DND-41 (cell line): ENCODE results near the gene MEGF6.

Source experiments
- EZH2 ChIP-seq: IDR thresholded peaks from 3 replicates; pipeline ENCODE4 v1.6.1; 2012; ENCODE audit warnings: borderline replicate concordance, low read depth, mild to moderate bottlenecking, moderate library complexity, low read length, inconsistent platforms; ENCODE audit not compliant: severe bottlenecking
- TF ChIP-seq, protein P1 (sequence below): IDR thresholded peaks from 2 replicates; pipeline ENCODE4 v1.5.1; 2012; ENCODE audit warnings: borderline replicate concordance, low read length, moderate library complexity, mild to moderate bottlenecking; ENCODE audit not compliant: poor library complexity, severe bottlenecking; ENCODE audit errors: extremely low read depth

DNA sequence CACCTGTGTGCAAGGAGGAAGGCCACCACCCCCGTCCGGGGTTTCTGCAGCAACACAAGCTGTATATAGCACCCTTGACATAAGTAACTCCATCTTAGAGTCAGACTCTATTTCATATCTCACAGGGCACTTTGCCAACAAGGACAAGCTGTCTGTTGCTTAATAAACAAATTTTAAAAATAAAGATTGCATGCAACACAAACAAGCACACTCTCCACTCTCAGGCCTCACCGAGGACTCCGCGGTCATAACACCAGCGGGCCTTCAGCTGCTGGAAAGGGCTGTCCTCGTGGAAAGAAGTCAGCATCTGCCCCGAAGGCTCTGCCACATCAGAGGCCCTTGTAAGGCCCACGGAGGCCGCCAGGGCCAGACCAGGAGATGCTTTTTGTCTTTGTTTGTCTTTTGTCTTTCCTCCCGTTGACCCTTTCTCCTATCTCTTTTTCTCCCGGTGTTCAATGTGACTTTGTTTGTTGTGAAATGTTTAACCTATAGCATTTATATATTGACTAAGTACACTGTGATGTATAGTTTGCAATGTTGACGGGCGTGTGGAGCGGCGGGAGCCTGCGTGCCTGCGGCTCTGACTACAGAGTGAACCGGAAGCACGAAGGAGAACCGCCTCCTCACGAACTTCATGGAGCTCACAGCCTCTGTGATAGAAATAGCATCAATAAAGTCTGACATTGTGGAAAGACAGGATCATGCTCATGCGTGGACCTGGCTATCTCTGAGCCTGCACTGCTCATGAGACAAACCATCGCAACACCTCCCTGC, 24.1 kb downstream of the MEGF6 start:
- TF ChIP-seq, protein P1, sequence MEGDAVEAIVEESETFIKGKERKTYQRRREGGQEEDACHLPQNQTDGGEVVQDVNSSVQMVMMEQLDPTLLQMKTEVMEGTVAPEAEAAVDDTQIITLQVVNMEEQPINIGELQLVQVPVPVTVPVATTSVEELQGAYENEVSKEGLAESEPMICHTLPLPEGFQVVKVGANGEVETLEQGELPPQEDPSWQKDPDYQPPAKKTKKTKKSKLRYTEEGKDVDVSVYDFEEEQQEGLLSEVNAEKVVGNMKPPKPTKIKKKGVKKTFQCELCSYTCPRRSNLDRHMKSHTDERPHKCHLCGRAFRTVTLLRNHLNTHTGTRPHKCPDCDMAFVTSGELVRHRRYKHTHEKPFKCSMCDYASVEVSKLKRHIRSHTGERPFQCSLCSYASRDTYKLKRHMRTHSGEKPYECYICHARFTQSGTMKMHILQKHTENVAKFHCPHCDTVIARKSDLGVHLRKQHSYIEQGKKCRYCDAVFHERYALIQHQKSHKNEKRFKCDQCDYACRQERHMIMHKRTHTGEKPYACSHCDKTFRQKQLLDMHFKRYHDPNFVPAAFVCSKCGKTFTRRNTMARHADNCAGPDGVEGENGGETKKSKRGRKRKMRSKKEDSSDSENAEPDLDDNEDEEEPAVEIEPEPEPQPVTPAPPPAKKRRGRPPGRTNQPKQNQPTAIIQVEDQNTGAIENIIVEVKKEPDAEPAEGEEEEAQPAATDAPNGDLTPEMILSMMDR: no peak
- TF ChIP-seq EZH2: no peak
